AG08395 (cell line): ENCODE measurements around the gene DIPK1B.

Experiments
- DNase-seq: peaks from one replicate; pipeline ENCODE4 v3.0.0; 2012; ENCODE audit warnings: mixed read lengths, low spot score

The DIPK1B gene

GRCh38 chr9:136769710-136770191 lies 57.4 kb downstream of the DIPK1B start:
- DNase-seq = peak; percentile 32

- DNase-seq = no peak
Measured at GRCh38 chr9:136771907-136772415, 59.6 kb downstream of the DIPK1B start.

GRCh38 chr9:136773386-136774044 lies 61.1 kb downstream of the DIPK1B start:
- DNase-seq = peak; percentile 19
